Osteoblast (primary cell): ENCODE measurements around the gene LHFPL6. TPM values are rescaled to one million over a fixed set of nuclear protein-coding genes. Genes with fewer than 3 reads are reported as not detected.
A peak's percentile ranks its signal among the peaks of the same experiment; 100 is the strongest.

Experiments used
- DNase-seq: peaks from one replicate; pipeline ENCODE4 v3.0.0; 2011; ENCODE audit warnings: low spot score, mixed read lengths; ENCODE audit not compliant: insufficient read length; ENCODE audit errors: missing footprints
- H2AFZ ChIP-seq: 2 replicates; pipeline ENCODE4 v1.6.0; 2011; ENCODE audit warnings: mild to moderate bottlenecking, low read length
- H3K27ac ChIP-seq: 2 replicates; pipeline ENCODE4 v1.5.1; 2011; ENCODE audit warnings: mild to moderate bottlenecking, low read depth, low read length, moderate library complexity
- H3K27me3 ChIP-seq: 2 replicates; pipeline ENCODE4 v1.6.0; 2012; ENCODE audit warnings: mild to moderate bottlenecking, control low read depth, inconsistent platforms, low read length, moderate library complexity; ENCODE audit not compliant: insufficient read depth
- H3K36me3 ChIP-seq: 2 replicates; pipeline ENCODE4 v1.5.1; 2011; ENCODE audit warnings: mild to moderate bottlenecking, low read length, control low read depth, moderate library complexity; ENCODE audit not compliant: insufficient read depth
- H3K4me1 ChIP-seq: 2 replicates; pipeline ENCODE4 v1.5.1; 2011; ENCODE audit warnings: mild to moderate bottlenecking, low read length, control low read depth, moderate library complexity; ENCODE audit not compliant: insufficient read depth
- H3K4me2 ChIP-seq: 2 replicates; pipeline ENCODE4 v1.6.0; 2011; ENCODE audit warnings: mild to moderate bottlenecking, low read length; ENCODE audit not compliant: insufficient read depth
- H3K4me3 ChIP-seq: fragments of 200-600 bp; sonication (generic); 3 replicates; pipeline ENCODE4 v1.5.1; 2012; ENCODE audit warnings: mild to moderate bottlenecking, low read length, inconsistent platforms; ENCODE audit not compliant: insufficient read depth
- H3K79me2 ChIP-seq: 2 replicates; pipeline ENCODE4 v1.6.0; 2012; ENCODE audit warnings: mild to moderate bottlenecking, low read length, control low read depth, inconsistent platforms; ENCODE audit not compliant: insufficient read depth
- H3K9me3 ChIP-seq: 2 replicates; pipeline ENCODE4 v1.5.1; 2011; ENCODE audit warnings: low read depth, low read length, control low read depth
- H4K20me1 ChIP-seq: 2 replicates; pipeline ENCODE4 v1.6.0; 2012; ENCODE audit warnings: mild to moderate bottlenecking, low read length, control low read depth; ENCODE audit not compliant: insufficient read depth
- total RNA-seq: library from RNA; depleted of rRNA; stranded (reverse); fragments of >200 nt; gene quantifications from 2 replicates; pipeline ENCODE4 v1.2.3, GENCODE V29; 2012
- TF ChIP-seq, protein P1 (sequence below): IDR thresholded peaks from 2 replicates; pipeline ENCODE4 v1.5.1; 2011; ENCODE audit warnings: mild to moderate bottlenecking, low read depth, low read length, moderate library complexity; ENCODE audit errors: extremely low read depth

Gene LHFPL6
- total RNA-seq, 1 donor = 112 TPM

DNA sequence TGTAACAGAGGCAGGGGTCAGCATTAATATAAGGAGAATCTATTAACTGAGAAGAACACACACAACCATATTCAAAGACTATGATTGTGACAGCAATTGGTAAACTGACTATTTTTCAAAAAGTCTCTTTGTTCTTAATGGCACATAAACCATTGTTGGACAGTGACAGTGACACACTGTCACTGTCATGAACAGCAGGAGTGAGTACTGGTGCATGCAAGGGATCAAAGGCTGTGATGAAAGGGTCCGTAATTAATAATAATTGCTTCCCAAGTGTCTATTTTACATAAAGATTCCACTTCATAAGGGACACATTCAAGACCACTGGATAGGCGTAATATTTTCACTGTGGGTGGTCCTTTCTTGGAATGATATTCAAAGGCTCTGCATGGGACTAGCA is 50.7 kb downstream of the LHFPL6 start:
- Histone ChIP-seq H2AFZ (no peak overlapping the region), H3K79me2 (peaks cover 42% of the 10 kb centered on the region), H3K4me1 (no peaks in the 10 kb centered on the region), H3K27ac (no peak overlapping the region), H3K4me2 (no peak overlapping the region), H3K36me3 (no peaks in the 10 kb centered on the region), H3K4me3 (no peak overlapping the region), H3K27me3 (no peaks in the 10 kb centered on the region), H4K20me1 (no peaks in the 10 kb centered on the region), H3K9me3 (no peaks in the 10 kb centered on the region)
- TF ChIP-seq, protein P1, sequence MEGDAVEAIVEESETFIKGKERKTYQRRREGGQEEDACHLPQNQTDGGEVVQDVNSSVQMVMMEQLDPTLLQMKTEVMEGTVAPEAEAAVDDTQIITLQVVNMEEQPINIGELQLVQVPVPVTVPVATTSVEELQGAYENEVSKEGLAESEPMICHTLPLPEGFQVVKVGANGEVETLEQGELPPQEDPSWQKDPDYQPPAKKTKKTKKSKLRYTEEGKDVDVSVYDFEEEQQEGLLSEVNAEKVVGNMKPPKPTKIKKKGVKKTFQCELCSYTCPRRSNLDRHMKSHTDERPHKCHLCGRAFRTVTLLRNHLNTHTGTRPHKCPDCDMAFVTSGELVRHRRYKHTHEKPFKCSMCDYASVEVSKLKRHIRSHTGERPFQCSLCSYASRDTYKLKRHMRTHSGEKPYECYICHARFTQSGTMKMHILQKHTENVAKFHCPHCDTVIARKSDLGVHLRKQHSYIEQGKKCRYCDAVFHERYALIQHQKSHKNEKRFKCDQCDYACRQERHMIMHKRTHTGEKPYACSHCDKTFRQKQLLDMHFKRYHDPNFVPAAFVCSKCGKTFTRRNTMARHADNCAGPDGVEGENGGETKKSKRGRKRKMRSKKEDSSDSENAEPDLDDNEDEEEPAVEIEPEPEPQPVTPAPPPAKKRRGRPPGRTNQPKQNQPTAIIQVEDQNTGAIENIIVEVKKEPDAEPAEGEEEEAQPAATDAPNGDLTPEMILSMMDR = no peak
- DNase-seq = no peak

GRCh38 chr13:39550931-39551330 is 52.1 kb downstream of the LHFPL6 start:
- no peaks in the 10 kb centered on the region for H3K27me3 ChIP-seq
- no peak for DNase-seq
- H3K4me3 ChIP-seq = no peak overlapping the region
- no peak overlapping the region for H3K27ac ChIP-seq
- no peak overlapping the region for H3K4me2 ChIP-seq
- H2AFZ ChIP-seq = no peak overlapping the region
- no peaks in the 10 kb centered on the region for H3K36me3 ChIP-seq
- H3K9me3 ChIP-seq = no peaks in the 10 kb centered on the region
- peaks cover 34% of the 10 kb centered on the region for H3K79me2 ChIP-seq
- H4K20me1 ChIP-seq = no peaks in the 10 kb centered on the region
- TF ChIP-seq, protein P1 = no peak
- no peaks in the 10 kb centered on the region for H3K4me1 ChIP-seq

- peaks cover 29% of the 10 kb centered on the region for H3K79me2 ChIP-seq
- H3K36me3 ChIP-seq = no peaks in the 10 kb centered on the region
- H3K9me3 ChIP-seq = no peaks in the 10 kb centered on the region
- H3K4me2 ChIP-seq = no peak overlapping the region
- H2AFZ ChIP-seq = no peak overlapping the region
- no peak overlapping the region for H3K27ac ChIP-seq
- H3K27me3 ChIP-seq = no peaks in the 10 kb centered on the region
- peak; percentile 3 for DNase-seq
- TF ChIP-seq, protein P1 = no peak
- no peaks in the 10 kb centered on the region for H4K20me1 ChIP-seq
- no peak overlapping the region for H3K4me3 ChIP-seq
- no peaks in the 10 kb centered on the region for H3K4me1 ChIP-seq
These were observed 55.9 kb downstream of the LHFPL6 start for GRCh38 chr13:39547108-39547507.

DNA sequence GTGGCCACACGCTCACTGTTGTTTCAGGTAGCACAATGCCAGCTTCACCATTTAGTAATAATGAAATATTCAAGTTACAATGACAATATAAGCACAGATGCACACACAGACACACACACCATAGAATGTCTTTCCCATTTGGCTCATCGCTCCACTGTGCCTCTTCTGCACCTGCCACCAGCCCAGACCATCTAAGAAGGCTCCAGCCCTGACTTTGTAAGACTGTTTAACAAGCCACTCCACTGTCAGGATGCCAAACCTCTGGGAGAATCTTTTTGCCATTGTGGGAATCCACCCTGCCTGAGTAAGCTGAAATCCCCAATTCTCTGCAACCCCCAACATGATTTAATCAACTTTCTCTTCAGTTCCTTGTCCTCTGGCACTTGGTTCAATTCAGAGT is 60.6 kb downstream of the LHFPL6 start:
- DNase-seq = no peak
- TF ChIP-seq, protein P1 = no peak
- no peaks in the 10 kb centered on the region for H4K20me1 ChIP-seq

More for the DNA sequence above, 60.6 kb downstream of the LHFPL6 start:
- Histone ChIP-seq H3K27me3 (no peaks in the 10 kb centered on the region), H3K36me3 (no peaks in the 10 kb centered on the region), H3K27ac (no peak overlapping the region), H3K4me1 (peaks cover 13% of the 10 kb centered on the region), H3K79me2 (peaks cover 41% of the 10 kb centered on the region), H2AFZ (no peak overlapping the region), H3K4me2 (no peak overlapping the region), H3K4me3 (no peak overlapping the region), H3K9me3 (no peaks in the 10 kb centered on the region)
